PC-3 (cell line): ENCODE results near the gene FIBCD1. TPM values are rescaled to one million over a fixed set of nuclear protein-coding genes. Genes with fewer than 3 reads are reported as not detected.

Experiments used
- ATAC-seq: fragments of 200-7000 bp; cut with Tn5 transposase; 2 replicates; pipeline ENCODE4 v1.9.1; 2020; ENCODE audit warnings: mild to moderate bottlenecking, moderate library complexity
- BruUV-seq: library from RNA; stranded (reverse); fragments of 400-500 nt; replicated peaks from 2 replicates; lab custom pipeline; 2021; lab: Mats Ljungman, UMichigan
- CTCF ChIA-PET: fragments of 300-600 bp; sonication (Branson Sonifier 250); formaldehyde crosslinking; loops from one replicate; lab custom pipeline; 2022; ENCODE audit warnings: antibody characterized with exemption; lab: Charles Lee
- POLR2A ChIA-PET: fragments of 300-600 bp; sonication (Branson Sonifier 250); formaldehyde crosslinking; loops from one replicate; lab custom pipeline; 2022; ENCODE audit warnings: antibody characterized with exemption; ENCODE audit not compliant: unreplicated experiment; lab: Charles Lee
- DNase-seq: peaks from one replicate; pipeline ENCODE4 v3.0.0-alpha.2; 2015
- H2AFZ ChIP-seq: fragments of 300-600 bp; sonication (generic); 2 replicates; pipeline ENCODE4 v1.6.0; 2016; ENCODE audit warnings: antibody characterized with exemption, low read length
- H3F3A ChIP-seq: fragments of 300-600 bp; sonication (generic); one replicate; pipeline ENCODE4 v1.6.0; 2017; ENCODE audit warnings: antibody characterized with exemption, low read length, control low read depth, mild to moderate bottlenecking; ENCODE audit not compliant: unreplicated experiment
- H3K27ac ChIP-seq: fragments of 300-600 bp; sonication (generic); 2 replicates; pipeline ENCODE4 v1.5.1; 2016; ENCODE audit warnings: mild to moderate bottlenecking, low read length
- H3K27me3 ChIP-seq: fragments of 300-600 bp; sonication (generic); 2 replicates; pipeline ENCODE4 v1.6.1; 2016; ENCODE audit warnings: low read length, mixed read lengths
- H3K36me3 ChIP-seq: fragments of 300-600 bp; sonication (generic); 2 replicates; pipeline ENCODE4 v1.6.1; 2016; ENCODE audit warnings: low read depth, mixed run types, low read length, mixed read lengths
- H3K4me1 ChIP-seq: fragments of 300-600 bp; sonication (generic); 2 replicates; pipeline ENCODE4 v1.5.1; 2016; ENCODE audit warnings: low read length; ENCODE audit not compliant: insufficient read depth
- H3K4me2 ChIP-seq: fragments of 300-600 bp; sonication (generic); 2 replicates; pipeline ENCODE4 v1.6.0; 2016; ENCODE audit warnings: low read length
- H3K4me3 ChIP-seq: fragments of 300-600 bp; sonication (generic); 2 replicates; pipeline ENCODE4 v1.5.1; 2016; ENCODE audit warnings: mild to moderate bottlenecking, low read length, mixed read lengths
- H3K79me2 ChIP-seq: fragments of 300-600 bp; sonication (generic); 2 replicates; pipeline ENCODE4 v1.6.1; 2017; ENCODE audit warnings: low read length, mixed read lengths
- H3K9ac ChIP-seq: fragments of 300-600 bp; sonication (generic); 2 replicates; pipeline ENCODE4 v1.6.0; 2016; ENCODE audit warnings: mild to moderate bottlenecking, low read length
- H3K9me2 ChIP-seq: fragments of 300-600 bp; sonication (generic); replicated peaks from 2 replicates; pipeline ENCODE4 v1.6.1; 2016; ENCODE audit warnings: mixed run types, low read length, mixed read lengths
- H3K9me3 ChIP-seq: fragments of 300-600 bp; sonication (generic); 2 replicates; pipeline ENCODE4 v1.6.1; 2016; ENCODE audit warnings: low read length, mixed read lengths
- H4K20me1 ChIP-seq: fragments of 300-600 bp; sonication (generic); 2 replicates; pipeline ENCODE4 v1.6.1; 2016; ENCODE audit warnings: low read length, mixed read lengths
- CTCF ChIP-seq: fragments of 300-600 bp; sonication (generic); conservative IDR thresholded peaks from 2 replicates; pipeline ENCODE4 v1.5.1; 2017; ENCODE audit warnings: antibody characterized with exemption, low read depth, mild to moderate bottlenecking, low read length
- EZH2 ChIP-seq: fragments of 300-600 bp; sonication (generic); IDR thresholded peaks from one replicate; pipeline ENCODE4 v1.6.1; 2017; ENCODE audit warnings: antibody characterized with exemption, mild to moderate bottlenecking, low read length; ENCODE audit not compliant: unreplicated experiment
- EZH2phosphoT487 ChIP-seq: fragments of 300-600 bp; sonication (generic); IDR thresholded peaks from 2 replicates; pipeline ENCODE4 v1.6.1; 2018; ENCODE audit warnings: mild to moderate bottlenecking, antibody characterized with exemption, low read length, borderline replicate concordance
- intact Hi-C: fragments of 100-400 bp; cut with micrococcal nuclease; formaldehyde crosslinking; loops from 2 replicates; pipeline ENCODE4 v1.9.0; 2023
- total RNA-seq: library from RNA; depleted of rRNA; stranded (reverse); fragments of >200 nt; gene quantifications from 2 replicates; pipeline ENCODE4 v1.2.3, GENCODE V29; 2014

FIBCD1 gene
- total RNA-seq, 1 experiment from 2014 or later, result 8.9 TPM

GRCh38 chr9:130930132-130930803 lies 8.8 kb downstream of the FIBCD1 start:
- H3F3A ChIP-seq, result no peaks in the 10 kb centered on the region
- no peaks in the 10 kb centered on the region for H3K9me2 ChIP-seq
- no peaks in the 10 kb centered on the region for H3K9me3 ChIP-seq
- H4K20me1 ChIP-seq, result no peaks in the 10 kb centered on the region
- H3K4me3 ChIP-seq, result no peak overlapping the region
- H3K27ac ChIP-seq, result no peak overlapping the region
- H3K27me3 ChIP-seq, result no peaks in the 10 kb centered on the region
- ChIA-PET CTCF (no interaction called here), POLR2A (no interaction called here)
- H3K36me3 ChIP-seq, result no peaks in the 10 kb centered on the region
- intact Hi-C loops, result loop anchor here (5.0 kb wide), 1 partner anchor 33 kb away; the partner anchor contains the start of gene QRFP
- no peaks in the 10 kb centered on the region for H3K79me2 ChIP-seq
- peaks cover 42% of the 10 kb centered on the region for H3K4me1 ChIP-seq
- no peak overlapping the region for H3K9ac ChIP-seq
- H2AFZ ChIP-seq, result no peak overlapping the region
- TF ChIP-seq EZH2 (no peak), EZH2phosphoT487 (no peak), CTCF (no peak)
- DNase-seq, result no peak
- no TSS peak for BruUV-seq
- no peak for ATAC-seq
- no peak overlapping the region for H3K4me2 ChIP-seq

GRCh38 chr9:130929571-130930038 lies 9.4 kb downstream of the FIBCD1 start:
- H3K27ac ChIP-seq, result no peak overlapping the region
- no peaks in the 10 kb centered on the region for H3K27me3 ChIP-seq
- no peaks in the 10 kb centered on the region for H3K79me2 ChIP-seq
- H3F3A ChIP-seq, result no peaks in the 10 kb centered on the region
- TF ChIP-seq EZH2phosphoT487, result no peak
- TF ChIP-seq CTCF, result no peak
- no peak for TF ChIP-seq EZH2
- no peak for ATAC-seq
- DNase-seq, result no peak
- ChIA-PET CTCF (no interaction called here), POLR2A (no interaction called here)
- no peaks in the 10 kb centered on the region for H3K9me3 ChIP-seq
- H2AFZ ChIP-seq, result no peak overlapping the region
- no peak overlapping the region for H3K4me2 ChIP-seq
- BruUV-seq, result no TSS peak
- H3K9me2 ChIP-seq, result no peaks in the 10 kb centered on the region
- H3K9ac ChIP-seq, result no peak overlapping the region
- H3K4me1 ChIP-seq, result peaks cover 42% of the 10 kb centered on the region
- no peaks in the 10 kb centered on the region for H4K20me1 ChIP-seq
- intact Hi-C loops, result loop anchor here (5.0 kb wide), 1 partner anchor 32 kb away; the partner anchor contains the start of gene QRFP
- no peak overlapping the region for H3K4me3 ChIP-seq
- H3K36me3 ChIP-seq, result no peaks in the 10 kb centered on the region
